GM18861 (cell line): Measurements from ENCODE around the gene JAML.
A peak's percentile ranks its signal among the peaks of the same experiment; 100 is the strongest.

Experiments
- ATAC-seq: cut with Tn5 transposase; IDR thresholded peaks from one replicate; pipeline ENCODE4 v1.9.1; 2021; ENCODE audit not compliant: unreplicated experiment

Gene JAML

DNA sequence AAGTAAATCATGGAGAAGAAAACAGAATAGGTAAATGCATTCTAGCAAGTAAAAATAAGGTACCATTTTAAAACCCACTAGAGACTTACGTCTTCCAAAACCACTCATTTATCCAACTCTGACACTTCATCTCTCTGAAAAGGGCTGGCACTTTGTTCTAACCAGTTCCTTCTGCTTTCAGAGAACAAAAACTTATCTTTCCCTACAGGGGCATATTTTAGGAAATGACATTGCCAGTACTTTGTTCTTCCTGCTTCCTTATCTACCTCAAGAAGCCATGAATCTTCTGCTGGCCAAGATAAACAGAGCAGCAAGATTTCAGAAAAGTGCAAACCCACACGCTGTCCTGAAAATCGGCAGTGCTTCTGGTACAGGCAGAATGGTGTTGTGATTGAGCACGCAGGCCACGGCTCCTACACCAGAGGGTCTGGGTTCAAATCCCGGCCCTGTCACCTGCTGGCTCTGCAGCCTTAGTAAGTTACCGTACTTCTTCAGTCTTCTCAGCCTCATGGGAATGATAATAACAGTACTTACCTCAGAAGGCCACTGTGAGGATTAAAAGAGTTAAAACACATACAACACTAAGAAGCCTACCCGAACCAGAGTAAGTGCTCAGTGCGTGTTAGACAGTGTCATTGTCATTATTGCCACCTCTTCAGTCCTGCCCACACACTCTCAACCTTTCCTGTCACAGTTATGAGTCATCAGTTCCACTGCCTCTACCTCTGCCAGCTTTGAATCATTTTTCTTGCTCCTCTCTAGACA lies 16.4 kb upstream of the JAML start:
- peak; percentile 81 for ATAC-seq

DNA sequence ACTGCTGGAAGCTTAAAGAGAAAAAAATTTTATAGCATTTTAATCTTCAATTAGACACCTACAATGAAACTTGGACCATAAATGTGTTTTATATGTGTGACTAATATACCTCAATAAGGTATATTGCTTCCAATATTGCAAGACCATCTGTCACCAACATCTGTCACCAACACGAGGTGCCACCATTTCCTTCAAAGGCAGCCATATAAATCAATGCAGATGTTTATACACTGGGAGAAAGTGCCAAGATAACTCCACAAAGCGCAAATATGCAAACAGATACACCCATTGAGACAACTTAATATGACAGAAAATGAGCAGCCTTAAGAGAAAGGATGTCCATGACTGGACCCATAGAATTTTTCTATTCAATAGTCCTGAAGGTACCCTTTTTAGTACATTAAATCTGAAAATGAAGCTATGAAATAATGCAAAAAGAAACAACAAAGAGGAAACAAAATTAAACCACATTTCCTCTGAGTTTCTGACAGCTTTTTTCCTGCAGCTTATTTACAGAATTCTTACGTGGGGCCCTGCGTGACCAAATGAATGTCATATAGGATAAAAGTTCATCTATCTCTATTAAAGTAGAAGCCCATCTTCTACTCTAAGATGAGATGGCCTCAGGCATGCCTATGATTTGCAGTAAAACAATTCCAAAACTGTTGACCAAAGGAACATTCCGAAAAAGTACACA lies 14.8 kb upstream of the JAML start:
- no peak for ATAC-seq

DNA sequence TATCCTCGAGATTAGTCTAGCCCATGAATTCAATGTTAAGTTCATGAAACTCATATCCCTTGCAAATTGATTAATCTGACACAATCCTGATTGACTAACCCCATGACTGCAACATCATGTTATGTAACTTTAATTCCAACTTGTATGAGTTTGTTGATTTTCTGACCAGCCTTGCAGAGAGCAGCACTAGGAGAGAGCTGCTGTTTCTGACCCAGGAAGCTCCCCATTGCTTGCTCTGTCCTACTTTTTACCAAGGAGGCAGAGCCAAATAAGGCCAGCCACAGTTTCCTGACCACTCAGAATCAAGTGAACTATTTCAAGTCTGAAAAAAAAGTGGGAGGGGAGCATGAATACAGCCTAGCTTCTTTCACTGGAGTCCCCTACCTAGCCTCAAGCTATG lies 14.1 kb upstream of the JAML start:
- ATAC-seq, result no peak

DNA sequence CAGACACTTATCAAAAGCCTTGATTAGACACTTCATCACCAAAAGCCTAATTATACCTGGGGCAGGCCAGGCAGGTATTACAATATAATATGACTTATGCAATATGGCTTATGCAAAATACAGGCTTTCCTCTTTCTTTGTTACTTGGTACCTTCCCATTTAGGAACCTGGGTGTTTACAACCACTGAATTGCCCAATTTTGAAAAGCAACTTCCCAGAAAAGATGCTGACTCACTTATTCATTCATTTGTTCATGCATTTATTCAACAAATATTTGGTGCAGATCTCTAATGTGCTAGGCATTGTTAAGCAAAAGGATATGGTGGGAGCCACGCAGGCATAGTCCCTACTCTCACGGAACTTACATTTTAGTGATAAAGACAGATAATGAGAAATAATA lies 13.6 kb upstream of the JAML start:
- no peak for ATAC-seq

DNA sequence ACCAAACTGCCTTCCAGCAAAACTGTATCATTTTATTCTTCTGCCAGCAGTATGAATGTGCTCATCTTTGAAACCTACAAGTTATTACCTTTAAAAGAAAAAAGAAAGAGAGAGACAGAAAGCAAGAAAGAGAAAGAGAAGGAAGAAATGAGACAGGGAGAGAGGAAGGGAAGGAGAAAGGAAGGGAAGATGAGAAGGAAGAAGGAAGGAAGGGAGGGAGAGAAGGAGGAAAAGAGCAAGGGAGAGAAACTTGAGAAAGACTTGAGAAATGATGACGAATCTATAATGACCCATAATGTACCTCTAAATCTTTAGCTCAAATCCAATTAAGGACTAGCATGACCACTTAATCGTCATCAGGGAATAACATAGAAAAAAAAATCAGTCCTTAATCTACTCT lies 11.4 kb upstream of the JAML start:
- no peak for ATAC-seq

DNA sequence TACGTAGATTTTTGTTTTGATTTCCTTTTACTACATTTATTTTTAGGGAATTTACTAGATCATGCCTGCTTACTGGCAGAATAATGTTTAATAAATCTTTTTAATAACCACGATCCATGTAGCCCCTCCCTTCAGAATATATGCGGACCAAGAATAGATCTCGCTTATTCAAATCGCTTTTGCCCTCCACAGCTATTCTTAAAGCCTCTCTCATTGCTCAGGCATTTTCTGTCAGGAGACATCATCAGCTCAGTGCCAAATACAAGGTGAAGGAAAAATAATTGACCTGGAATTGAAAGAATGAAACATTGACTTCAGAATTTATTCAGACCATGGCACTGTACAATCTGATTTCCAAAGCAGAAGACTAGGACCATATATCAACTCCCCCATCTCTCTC lies 10.0 kb upstream of the JAML start:
- ATAC-seq, result no peak

DNA sequence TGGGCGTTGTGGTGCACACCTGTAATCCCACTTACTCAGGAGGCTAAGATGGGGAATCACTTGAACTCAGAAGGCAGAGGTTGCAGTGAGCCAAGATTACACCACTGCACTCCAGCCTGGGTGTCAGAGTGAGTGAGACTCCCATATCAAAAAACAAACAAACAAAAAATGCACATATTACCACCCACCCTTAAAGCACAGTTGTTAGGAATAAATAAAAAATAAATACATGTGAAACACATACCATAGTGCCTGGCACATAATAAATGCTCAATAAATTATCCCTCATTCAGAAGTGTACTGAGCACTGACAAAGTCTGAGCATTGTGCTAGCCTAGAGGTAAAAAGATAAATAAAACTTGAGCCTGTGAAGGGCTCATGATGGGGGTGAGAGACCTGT lies 9.0 kb upstream of the JAML start:
- no peak for ATAC-seq

DNA sequence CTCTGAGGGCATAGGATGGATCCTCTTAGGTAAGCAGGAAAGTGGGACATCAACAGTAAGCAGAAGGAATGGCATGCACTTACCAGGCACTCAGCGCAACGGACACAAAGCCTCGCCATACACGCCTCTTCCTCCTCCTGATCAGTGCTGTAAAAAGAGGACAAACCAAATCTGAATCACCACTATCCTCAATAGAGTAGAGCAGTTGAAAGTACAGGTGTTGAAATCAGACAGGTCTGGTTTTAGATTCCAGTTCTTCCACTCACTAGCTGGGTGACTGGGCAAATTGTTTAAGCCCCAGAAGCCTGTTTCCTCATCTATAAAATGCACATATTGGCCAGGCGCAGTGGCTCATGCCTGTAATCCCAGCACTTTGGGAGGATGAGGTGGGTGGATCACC lies 8.6 kb upstream of the JAML start:
- ATAC-seq, result no peak

DNA sequence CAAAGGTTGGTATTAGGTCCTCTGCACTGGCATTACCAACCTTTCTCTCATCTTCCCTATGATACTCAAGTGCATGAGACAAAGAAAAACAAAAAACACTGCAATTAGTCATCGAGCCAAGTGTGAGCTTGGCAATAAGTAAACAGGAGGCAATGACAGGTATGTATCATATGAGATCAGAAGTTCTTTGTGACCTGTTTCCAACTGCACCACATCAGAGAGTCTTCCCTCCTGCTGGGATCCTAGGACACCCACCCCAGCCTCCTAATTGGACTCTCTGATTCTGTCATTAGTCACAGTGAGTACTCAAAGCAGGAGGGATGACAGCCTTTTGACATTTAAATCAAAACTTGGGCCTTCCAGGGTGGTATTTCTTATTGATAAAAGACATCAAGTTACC lies 7.8 kb upstream of the JAML start:
- ATAC-seq, result no peak

DNA sequence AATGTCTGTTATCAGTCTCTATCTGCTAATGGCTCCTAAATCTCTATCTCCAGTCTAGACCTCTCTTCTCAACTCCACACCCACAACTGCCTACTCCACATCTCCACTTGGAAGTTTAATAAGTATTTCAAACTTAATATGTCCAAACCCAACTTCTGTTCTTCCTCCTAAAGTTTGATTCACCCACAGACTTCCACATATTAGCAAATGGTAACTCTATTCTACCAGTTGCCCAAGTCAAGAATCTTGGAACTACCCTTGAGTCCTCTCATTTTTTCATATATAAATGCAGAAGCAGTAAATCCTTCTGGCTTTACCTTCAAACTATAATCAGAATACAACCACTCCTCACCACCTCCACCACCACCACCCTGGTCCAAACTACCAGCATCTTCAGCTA lies 6.7 kb upstream of the JAML start:
- no peak for ATAC-seq

DNA sequence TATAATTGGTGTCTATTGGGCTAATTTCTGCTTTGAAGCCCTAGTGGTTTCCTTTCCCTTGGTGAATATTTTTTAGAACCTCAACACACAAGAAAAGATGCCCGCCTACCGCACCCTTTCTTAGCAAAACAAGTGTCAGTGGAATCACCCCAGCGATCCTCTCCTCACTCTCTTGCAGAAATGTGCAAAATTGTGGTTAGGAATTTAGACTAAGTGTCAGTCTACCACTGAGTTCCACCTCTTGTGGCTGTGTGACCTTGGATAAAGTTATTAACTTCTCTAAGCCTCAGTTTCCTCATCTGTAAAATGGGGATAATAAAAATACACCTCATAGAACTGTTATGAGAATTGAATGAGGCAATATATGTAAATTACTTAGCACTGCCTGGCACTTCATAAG lies 5.3 kb upstream of the JAML start:
- ATAC-seq, result no peak

DNA sequence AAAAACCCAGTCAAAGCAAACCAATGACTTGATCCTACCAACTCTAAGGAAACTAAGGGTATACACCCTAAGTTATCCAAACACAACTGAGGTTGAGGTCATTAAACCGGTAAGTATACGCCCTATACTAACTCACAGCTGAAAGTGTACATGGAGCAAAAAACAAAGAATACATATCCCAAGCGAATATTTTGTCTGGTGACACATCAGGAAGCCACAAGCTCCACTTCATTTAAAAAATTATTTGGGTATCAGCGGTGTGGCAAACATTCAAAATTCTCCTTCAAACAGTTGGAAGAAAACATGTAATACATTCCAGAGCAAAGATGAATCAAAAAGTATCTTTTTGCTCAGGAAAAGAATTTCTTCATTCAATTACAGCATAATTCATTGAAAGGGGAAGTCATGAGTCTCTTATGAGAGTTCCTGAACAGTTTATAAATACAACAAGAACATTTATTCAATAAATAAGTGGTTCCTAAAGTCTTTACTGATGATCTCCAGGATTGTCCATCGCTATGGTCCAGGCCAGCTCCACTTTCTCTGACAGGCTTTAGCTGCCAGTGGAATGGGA lies 4.5 kb upstream of the JAML start:
- ATAC-seq, result no peak

DNA sequence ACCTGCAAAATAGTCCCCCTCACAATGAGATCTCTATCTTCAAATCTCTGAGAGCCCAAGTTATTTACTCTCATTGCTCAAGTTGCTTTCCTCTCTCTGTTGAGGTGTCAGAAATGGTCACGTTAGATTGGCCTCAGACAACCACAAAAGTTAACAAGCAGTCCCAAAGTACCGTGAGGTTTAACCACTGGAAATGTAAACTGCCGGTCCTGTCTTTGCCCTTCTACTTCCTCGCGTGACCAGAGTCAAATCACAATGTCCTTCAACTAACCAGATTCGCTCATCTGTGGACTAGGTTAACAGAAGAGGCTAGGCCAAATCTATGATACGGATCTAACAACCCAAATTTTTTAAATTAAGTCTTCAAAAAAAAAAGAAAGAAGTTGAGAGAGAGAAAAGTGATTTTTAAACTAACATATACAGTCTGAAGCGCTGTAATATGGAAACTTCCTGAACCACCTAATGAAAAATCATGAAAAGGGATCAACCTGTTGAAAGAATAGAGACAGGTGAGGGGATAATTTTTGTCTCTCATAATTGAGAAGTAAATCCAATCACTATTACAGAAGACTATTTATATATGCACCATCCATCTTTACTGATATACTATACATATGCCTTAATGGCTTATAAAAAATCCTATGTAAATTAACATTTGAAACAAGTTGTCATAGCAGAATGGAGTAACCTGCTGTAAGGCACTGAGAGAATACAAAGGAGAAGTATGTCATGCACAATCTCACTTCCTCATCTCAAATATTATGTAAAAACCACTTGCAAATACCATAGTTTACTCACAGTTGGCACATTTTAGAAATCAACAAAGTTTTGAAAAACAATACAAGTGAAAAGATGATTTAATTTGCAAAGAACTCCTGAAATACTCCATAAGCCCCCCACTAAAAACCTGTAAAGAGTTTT lies 3.3 kb upstream of the JAML start:
- peak; percentile 59 for ATAC-seq

DNA sequence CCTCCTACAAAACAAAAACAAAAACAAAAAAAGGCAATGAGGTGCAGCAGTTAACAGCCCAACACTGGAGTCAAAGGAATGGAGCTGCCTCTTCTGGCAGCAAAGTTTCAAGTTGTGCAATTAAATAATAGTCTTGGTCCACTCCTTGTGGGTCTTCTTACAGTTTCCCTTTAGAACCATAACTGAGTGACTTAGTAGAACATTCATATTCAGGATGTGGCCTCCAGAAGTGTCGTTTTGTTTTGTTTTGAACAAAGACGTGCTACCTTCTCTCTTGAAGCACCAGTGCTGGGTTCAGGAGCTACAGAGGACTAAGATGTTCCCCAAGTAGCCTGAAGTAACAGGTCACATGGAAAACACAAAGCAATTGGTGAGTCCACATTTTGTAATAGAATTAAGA lies 2.0 kb upstream of the JAML start:
- no peak for ATAC-seq

DNA sequence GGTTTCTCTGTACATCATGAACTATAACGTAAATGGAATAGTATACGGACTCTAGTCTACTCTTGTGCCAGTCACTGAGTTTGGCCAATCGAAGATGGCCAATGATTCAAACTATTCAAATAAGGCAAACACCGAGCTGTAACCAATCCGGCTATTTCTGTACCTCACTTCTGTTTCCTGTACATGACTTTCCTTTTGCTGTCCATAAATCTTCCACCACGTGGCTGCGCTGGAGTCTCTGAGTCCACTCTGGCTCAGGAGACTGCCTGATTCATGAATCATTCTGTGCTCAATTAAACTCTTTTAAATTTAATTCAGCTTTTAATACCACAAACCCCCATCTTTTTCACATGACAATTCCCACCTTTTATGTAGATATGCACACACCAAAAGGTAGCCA lies 1.5 kb upstream of the JAML start:
- no peak for ATAC-seq

DNA sequence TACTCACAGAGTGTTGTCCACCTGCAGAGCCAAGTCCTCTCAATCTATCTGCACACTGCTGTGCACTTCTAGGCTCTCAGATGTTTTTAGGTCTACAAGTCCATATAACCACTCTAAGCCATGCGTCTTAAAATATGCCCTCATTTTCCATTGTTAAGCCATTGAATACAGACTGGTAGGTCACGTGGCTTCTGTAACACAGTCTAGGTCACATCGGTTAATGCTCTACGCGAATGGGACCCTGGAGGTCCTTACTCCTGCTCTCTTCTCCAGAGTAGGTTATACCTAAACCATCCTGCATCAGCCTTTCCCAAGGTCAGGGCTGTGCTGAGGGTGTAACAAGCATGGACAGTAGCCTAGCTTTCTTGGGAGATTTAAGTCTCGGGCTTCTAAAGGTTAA lies 819 bp downstream of the JAML start:
- ATAC-seq, result no peak

DNA sequence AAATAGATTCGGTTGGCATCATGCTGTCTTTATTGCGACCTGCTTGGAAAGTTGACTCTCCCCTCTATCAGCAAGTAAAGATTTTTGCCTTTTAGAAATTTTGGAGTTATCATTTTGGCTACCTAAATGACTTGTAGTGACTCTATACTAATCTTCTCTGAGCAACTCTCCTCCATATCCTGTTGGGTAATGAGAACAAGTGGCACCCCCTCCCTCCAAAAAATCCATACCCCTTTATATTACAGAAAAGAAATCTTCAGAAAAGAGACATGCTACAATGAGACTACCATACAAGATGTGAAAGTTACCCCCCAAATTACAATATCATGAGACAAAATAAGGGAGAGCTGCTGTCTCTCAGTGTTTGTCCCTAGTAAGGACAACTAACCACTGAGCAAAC lies 1.2 kb downstream of the JAML start:
- no peak for ATAC-seq

DNA sequence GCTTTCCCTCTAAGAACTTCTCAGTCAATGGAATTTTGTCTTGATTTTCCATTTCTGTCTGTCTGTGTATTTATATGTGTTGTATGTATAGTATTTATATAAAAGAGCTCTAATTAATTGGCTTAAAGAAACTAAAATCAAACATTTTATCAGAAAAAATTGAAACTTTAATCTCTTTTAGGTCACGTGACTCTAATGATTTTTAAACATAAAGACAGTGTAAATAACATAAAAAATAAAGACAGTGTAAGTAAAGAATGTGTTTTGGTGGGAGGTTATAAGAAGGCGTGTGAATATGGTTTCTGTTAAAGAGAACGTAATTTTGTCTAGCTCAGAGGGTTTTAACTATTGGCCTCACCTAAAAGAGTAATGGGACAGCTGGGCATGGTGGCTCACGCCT lies 2.4 kb downstream of the JAML start:
- ATAC-seq, result no peak

DNA sequence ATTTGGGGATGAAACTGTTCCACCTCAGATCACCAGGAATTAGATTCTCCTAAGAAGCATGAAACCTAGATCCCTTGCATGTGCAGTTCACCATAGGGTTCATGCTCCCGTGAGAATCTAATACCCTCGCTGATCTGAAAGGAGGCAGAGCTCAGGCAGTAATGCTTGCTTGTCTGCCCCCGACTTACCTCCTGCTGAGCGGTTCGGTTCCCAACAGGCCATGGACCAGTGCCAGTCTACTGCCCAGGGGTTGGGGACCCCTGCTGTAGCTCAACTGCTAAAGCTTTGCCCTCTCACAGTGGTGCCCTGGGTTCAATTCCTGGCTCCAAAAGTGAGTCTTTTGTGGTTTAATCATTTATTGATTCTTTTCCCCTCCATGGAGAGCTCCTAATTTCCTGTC lies 3.4 kb downstream of the JAML start:
- ATAC-seq, result no peak

DNA sequence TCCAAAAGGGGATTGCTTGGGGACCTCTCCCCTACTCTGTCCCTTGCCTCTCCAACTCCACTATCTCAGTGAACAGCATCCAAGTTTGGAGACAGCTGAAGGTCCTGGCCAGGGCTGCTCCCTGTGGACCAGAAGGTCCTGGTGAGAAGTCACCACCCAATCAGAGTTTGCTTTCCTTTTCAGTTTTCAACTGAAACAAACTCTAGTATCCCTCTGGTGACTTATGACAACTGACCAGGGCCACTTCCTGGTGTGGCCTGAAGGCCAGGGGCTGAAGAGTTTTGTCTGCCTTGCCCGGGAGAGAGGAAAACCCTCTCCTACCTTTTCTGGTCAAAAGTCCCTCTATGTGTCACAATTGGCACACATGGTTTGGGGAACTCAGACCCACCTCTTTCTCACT lies 5.1 kb downstream of the JAML start:
- ATAC-seq, result no peak

DNA sequence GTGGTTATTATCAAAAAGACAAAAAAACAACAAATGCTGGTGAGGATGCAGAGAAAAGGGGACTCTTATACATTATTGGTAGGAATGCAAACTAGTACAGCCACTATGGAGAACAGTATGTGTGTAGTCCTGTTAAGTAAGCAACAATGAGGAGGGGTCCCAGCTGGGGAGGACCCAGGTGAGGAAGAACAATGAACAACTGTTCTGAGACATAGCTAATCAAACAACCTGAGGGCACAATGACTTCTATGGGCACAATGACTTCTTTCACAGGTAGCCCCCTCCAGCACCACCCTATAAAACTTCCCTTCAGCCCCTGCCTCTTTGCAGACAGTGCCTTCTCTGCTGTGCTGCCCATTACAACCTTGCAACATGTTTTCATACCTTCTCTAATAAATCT lies 5.6 kb downstream of the JAML start:
- ATAC-seq, result no peak

DNA sequence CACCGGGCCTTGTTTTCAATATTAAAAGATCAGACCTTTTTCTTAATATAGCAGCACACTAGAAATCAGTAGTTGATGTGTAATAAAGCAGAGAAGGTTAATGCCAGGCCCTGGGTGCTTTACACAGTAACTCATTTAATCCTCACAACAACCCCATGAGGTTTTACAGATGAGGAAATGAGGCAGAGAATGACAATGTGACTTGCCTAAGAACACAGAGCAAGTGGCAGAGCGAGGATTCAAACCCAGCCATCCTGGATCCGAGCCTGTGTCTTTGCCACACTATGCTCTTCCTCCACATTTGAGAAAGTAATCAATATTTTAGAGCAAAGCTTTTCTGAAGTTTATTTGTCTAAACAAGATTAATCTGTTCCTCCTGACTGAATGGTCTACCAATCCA lies 7.2 kb downstream of the JAML start:
- peak; percentile 26 for ATAC-seq
